ENCODE measurements around the gene ASCC3. TPM values are rescaled to one million over a fixed set of nuclear protein-coding genes. Genes with fewer than 3 reads are reported as not detected.

ASCC3 gene
- total RNA-seq, 1 experiment from 2014 or later: 48.2 TPM

- no peak for TF ChIP-seq CTCF (IDR thresholded peaks at IDR 0.05; ENCODE audit: insufficient read depth in 1 of 2, low read depth in 1 of 2, low read length in 1 of 2, severe bottlenecking in 1 of 2, unreplicated experiment in 1 of 2)
- ChIA-PET POLR2A (no interaction called here), CTCF (no interaction called here)
- DNase-seq: no peak
- no peaks in the 10 kb centered on the region for H3K9me3 ChIP-seq
- peaks cover 20% of the 10 kb centered on the region for H3K36me3 Mint-ChIP-seq (ENCODE audit: insufficient read depth, unreplicated experiment)
- intact Hi-C loops (cut with micrococcal nuclease; ENCODE audit: unreplicated experiment): no loop called here
- no peak overlapping the region for H3K27ac Mint-ChIP-seq (ENCODE audit: unreplicated experiment)
- no peak overlapping the region for H3K4me3 ChIP-seq (ENCODE audit: low read depth, low read length)
- no peak overlapping the region for H3K4me3 Mint-ChIP-seq (ENCODE audit: unreplicated experiment)
- H3K9me3 Mint-ChIP-seq (ENCODE audit: unreplicated experiment): no peaks in the 10 kb centered on the region
- H3K36me3 ChIP-seq (ENCODE audit: control insufficient read depth, insufficient read depth, low read length): no peaks in the 10 kb centered on the region
- no peaks in the 10 kb centered on the region for H3K27me3 Mint-ChIP-seq (ENCODE audit: insufficient read depth, unreplicated experiment)
- H3K4me1 ChIP-seq: no peaks in the 10 kb centered on the region
- BruUV-seq (replicated peaks): no TSS peak
- H3K4me1 Mint-ChIP-seq (ENCODE audit: low read depth, unreplicated experiment): no peaks in the 10 kb centered on the region
- no peaks in the 10 kb centered on the region for H3K27me3 ChIP-seq (replicated peaks; ENCODE audit: control insufficient read depth, insufficient read depth, low read length)
Observed at GRCh38 chr6:100865525-100865924, 15.6 kb downstream of the ASCC3 start.

GRCh38 chr6:100862063-100862462 is 19.1 kb downstream of the ASCC3 start:
- Mint-ChIP-seq H3K36me3 (ENCODE audit: insufficient read depth, unreplicated experiment) (peaks cover 40% of the 10 kb centered on the region), H3K4me3 (ENCODE audit: unreplicated experiment) (no peak overlapping the region), H3K4me1 (ENCODE audit: low read depth, unreplicated experiment) (no peaks in the 10 kb centered on the region), H3K27ac (ENCODE audit: unreplicated experiment) (no peak overlapping the region), H3K27me3 (ENCODE audit: insufficient read depth, unreplicated experiment) (no peaks in the 10 kb centered on the region), H3K9me3 (ENCODE audit: unreplicated experiment) (peaks cover 9% of the 10 kb centered on the region)
- intact Hi-C loops (cut with micrococcal nuclease; ENCODE audit: unreplicated experiment): no loop called here
- Histone ChIP-seq H3K36me3 (ENCODE audit: control insufficient read depth, insufficient read depth, low read length) (no peaks in the 10 kb centered on the region), H3K27me3 (replicated peaks; ENCODE audit: control insufficient read depth, insufficient read depth, low read length) (no peaks in the 10 kb centered on the region), H3K4me3 (ENCODE audit: low read depth, low read length) (no peak overlapping the region), H3K9me3 (no peaks in the 10 kb centered on the region), H3K4me1 (no peaks in the 10 kb centered on the region)
- ChIA-PET POLR2A (no interaction called here), CTCF (no interaction called here)
- no peak for DNase-seq
- no TSS peak for BruUV-seq (replicated peaks)
- no peak for TF ChIP-seq CTCF (IDR thresholded peaks at IDR 0.05; ENCODE audit: insufficient read depth in 1 of 2, low read depth in 1 of 2, low read length in 1 of 2, severe bottlenecking in 1 of 2, unreplicated experiment in 1 of 2)

DNA sequence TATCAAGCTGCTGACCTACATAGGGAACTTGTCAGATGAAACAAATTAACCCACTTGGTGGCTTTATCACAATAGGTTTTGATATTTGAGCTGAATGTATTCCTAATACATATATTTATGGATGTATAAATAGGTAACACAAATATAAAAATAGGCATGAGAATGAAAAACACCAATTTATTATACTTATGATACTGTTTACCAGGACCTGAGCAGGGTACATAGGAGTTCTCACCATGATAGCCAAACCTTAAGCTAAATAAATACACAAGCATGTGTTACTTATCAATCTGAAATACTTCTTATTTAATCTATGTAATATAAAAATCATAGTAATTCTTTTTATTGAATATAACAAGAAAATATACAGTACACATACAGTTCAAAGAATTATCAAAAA is 25.0 kb downstream of the ASCC3 start:
- H3K4me3 Mint-ChIP-seq (ENCODE audit: unreplicated experiment): no peak overlapping the region
- CTCF ChIA-PET: no interaction called here
- no TSS peak for BruUV-seq (replicated peaks)
- no peak for DNase-seq
- H3K9me3 Mint-ChIP-seq (ENCODE audit: unreplicated experiment): peaks cover 9% of the 10 kb centered on the region
- no peak overlapping the region for H3K27ac Mint-ChIP-seq (ENCODE audit: unreplicated experiment)
- TF ChIP-seq CTCF (IDR thresholded peaks at IDR 0.05; ENCODE audit: insufficient read depth in 1 of 2, low read depth in 1 of 2, low read length in 1 of 2, severe bottlenecking in 1 of 2, unreplicated experiment in 1 of 2): no peak
- H3K27me3 ChIP-seq (replicated peaks; ENCODE audit: control insufficient read depth, insufficient read depth, low read length): no peaks in the 10 kb centered on the region
- intact Hi-C loops (cut with micrococcal nuclease; ENCODE audit: unreplicated experiment): no loop called here
- no peaks in the 10 kb centered on the region for H3K9me3 ChIP-seq
- POLR2A ChIA-PET: no interaction called here
- peaks cover 24% of the 10 kb centered on the region for H3K36me3 Mint-ChIP-seq (ENCODE audit: insufficient read depth, unreplicated experiment)
- no peak overlapping the region for H3K4me3 ChIP-seq (ENCODE audit: low read depth, low read length)
- no peaks in the 10 kb centered on the region for H3K4me1 ChIP-seq
- no peaks in the 10 kb centered on the region for H3K4me1 Mint-ChIP-seq (ENCODE audit: low read depth, unreplicated experiment)
- no peaks in the 10 kb centered on the region for H3K27me3 Mint-ChIP-seq (ENCODE audit: insufficient read depth, unreplicated experiment)
- no peaks in the 10 kb centered on the region for H3K36me3 ChIP-seq (ENCODE audit: control insufficient read depth, insufficient read depth, low read length)

Measured in Caco-2 (cell line).